Measurements from ENCODE around the gene ANKRD31.

ANKRD31 gene

DNA sequence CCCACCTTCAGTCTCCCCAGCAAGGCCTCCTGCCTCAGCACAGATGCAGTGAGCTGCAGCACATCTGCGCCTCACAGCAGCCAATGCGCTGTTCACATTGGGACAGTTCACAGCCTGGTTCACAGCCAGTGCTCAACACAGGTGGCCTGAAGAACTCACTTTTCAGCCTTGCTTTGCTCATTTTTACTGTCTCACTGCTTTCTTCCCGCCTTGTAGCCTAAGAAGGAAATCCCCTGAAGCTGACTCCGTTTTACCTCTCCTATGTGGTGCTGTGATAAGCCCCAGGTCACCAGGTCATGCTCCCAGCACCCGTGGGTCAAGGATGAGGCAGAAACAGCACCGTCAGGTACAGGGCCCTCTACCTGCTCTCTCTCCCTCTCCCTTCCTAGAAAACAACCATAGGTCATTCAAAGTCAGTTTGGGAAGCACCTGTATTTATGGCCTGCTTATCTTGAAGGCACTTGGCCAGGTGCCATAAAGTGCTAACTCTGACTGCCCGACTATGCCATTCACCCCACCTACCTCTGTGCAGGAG, 185.4 kb downstream of the ANKRD31 start:
- TF ChIP-seq, protein P1, sequence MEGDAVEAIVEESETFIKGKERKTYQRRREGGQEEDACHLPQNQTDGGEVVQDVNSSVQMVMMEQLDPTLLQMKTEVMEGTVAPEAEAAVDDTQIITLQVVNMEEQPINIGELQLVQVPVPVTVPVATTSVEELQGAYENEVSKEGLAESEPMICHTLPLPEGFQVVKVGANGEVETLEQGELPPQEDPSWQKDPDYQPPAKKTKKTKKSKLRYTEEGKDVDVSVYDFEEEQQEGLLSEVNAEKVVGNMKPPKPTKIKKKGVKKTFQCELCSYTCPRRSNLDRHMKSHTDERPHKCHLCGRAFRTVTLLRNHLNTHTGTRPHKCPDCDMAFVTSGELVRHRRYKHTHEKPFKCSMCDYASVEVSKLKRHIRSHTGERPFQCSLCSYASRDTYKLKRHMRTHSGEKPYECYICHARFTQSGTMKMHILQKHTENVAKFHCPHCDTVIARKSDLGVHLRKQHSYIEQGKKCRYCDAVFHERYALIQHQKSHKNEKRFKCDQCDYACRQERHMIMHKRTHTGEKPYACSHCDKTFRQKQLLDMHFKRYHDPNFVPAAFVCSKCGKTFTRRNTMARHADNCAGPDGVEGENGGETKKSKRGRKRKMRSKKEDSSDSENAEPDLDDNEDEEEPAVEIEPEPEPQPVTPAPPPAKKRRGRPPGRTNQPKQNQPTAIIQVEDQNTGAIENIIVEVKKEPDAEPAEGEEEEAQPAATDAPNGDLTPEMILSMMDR (IDR thresholded peaks at IDR 0.05): no peak
- Histone ChIP-seq H3K4me3 (peak overlapping the region; percentile 79 to 95), H3K4me1 (peaks cover 0 to 56% (median 21%) of the 10 kb centered on the region in 4 donors), H3K9me3 (no peaks in the 10 kb centered on the region), H3K36me3 (peaks cover 0 to under 1% (median 0%) of the 10 kb centered on the region in 3 donors), H3K27me3 (no peaks in the 10 kb centered on the region), H3K27ac (peak overlapping the region; percentile 5 to 93)
- DNase-seq: no peak
- intact Hi-C loops (cut with DNase I; ENCODE audit: low total_unique reads): loop anchor here (5.0 to 10.0 kb wide), 3 partner anchors 184 to 461 kb away; partner anchors contain the start of genes ANKRD31, CERT1, HMGCR and POLK

DNA sequence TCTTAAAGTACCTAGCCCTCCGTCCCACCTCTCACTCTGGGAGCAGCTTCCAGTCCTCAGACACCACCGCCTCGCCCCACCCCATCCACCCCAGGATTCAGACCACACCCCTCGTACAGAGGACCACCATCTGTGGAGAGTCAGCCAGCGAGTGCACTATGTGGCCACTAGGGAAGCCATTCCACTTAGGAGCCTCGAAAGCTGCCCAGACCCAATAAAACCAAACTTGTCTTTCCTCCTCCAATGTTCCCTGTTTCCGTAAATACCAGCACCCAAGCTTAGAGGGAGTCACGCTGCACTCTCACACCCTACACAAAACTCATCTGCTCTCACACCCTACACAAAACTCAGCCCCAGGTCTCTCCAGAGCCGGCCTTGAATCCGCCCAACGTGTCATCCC, 186.3 kb downstream of the ANKRD31 start:
- H3K27ac ChIP-seq: peak overlapping the region in 1 of 2 donors; percentile 93
- H3K4me3 ChIP-seq: no peak overlapping the region
- TF ChIP-seq, protein P1 (IDR thresholded peaks at IDR 0.05): peak in 1 of 2 experiments; percentile 7
- DNase-seq: no peak
- H3K27me3 ChIP-seq: no peaks in the 10 kb centered on the region
- H3K9me3 ChIP-seq: no peaks in the 10 kb centered on the region
- H3K36me3 ChIP-seq: peaks cover 0 to 3% (median 0%) of the 10 kb centered on the region in 3 donors
- peaks cover 0 to 59% (median 21%) of the 10 kb centered on the region in 4 donors for H3K4me1 ChIP-seq
- intact Hi-C loops (cut with DNase I; ENCODE audit: low total_unique reads): loop anchor here (5.0 to 10.0 kb wide), 3 partner anchors 184 to 462 kb away; partner anchors contain the start of genes ANKRD31, CERT1, HMGCR and POLK

DNA sequence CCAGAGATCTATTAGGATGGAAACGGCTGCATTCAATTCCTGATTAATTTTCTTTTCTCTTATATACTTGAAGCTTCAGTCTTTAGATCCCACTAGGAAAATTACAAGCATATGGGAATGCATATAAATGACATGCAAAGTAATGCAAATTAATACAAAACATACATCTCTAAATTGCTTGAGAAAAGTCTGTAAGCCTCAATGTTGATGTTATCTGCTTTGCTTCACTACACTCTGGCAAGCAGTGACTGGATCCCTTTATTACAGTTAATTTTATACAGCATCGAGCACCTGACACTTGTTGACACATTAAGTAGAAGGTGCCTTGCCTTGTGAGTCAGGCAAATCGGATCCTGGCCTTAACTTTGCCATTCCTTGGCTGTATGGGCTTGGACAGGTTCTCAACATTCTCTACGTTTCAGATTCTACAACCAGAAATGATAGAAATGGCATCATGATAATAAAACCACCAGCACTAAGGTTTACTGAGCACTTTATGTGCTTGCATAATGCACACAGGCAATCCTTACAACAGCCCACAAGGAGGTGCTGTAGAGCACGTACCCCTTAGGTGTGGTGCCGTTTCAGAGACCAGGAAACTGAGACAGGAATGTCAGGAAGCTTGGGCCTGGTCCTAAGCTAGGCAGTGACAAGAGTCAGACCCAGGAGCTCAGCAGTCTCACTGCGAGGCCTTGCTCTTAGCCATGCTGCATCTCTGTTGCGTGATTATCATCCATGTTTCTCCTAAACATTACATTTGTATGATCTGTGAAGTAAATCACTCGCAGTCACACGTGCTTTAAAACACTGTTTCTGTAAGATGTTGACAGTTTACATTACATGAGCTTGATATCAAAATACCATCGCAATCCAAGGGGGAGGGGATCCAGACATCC, 187.0 kb downstream of the ANKRD31 start:
- TF ChIP-seq, protein P1 (IDR thresholded peaks at IDR 0.05): peak; percentile 40 to 53
- peaks cover 0 to 54% (median 20%) of the 10 kb centered on the region in 4 donors for H3K4me1 ChIP-seq
- no peak overlapping the region for H3K4me3 ChIP-seq
- no peaks in the 10 kb centered on the region for H3K27me3 ChIP-seq
- intact Hi-C loops (cut with DNase I; ENCODE audit: low total_unique reads): loop anchor here (5.0 to 10.0 kb wide), 3 partner anchors 185 to 463 kb away; partner anchors contain the start of genes ANKRD31, CERT1, HMGCR and POLK
- peak in 1 of 2 donors; percentile 41 for DNase-seq
- peak overlapping the region in 1 of 2 donors; percentile 93 for H3K27ac ChIP-seq
- H3K36me3 ChIP-seq: peaks cover 0 to 3% (median 0%) of the 10 kb centered on the region in 3 donors
- no peaks in the 10 kb centered on the region for H3K9me3 ChIP-seq

DNA sequence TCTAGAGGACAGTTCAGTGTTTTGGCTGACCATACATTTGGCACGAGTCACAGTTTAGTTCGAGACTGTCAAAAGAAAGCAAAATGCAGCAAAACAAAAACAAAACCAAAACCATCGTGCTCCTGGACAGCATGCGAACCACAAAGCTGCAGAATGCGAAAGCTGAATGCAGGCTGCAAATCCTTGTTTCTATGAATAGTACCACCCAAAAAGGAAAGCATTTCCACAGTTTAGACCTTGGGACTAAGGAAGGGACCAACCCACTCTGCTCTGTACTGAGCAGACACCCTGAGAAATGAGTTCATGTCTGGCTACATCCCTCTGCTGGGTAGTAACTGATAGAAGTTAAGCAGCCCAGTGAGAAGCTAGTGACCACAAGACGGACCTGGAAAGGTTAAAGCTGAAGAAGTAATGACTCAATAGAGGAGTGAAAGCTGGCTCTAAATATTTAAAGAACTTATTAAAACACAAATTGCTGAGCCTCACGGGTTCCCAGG, 188.2 kb downstream of the ANKRD31 start:
- Histone ChIP-seq H3K4me3 (peak overlapping the region; percentile 36 to 41), H3K36me3 (peaks cover 0 to 3% (median 0%) of the 10 kb centered on the region in 3 donors), H3K27me3 (no peaks in the 10 kb centered on the region), H3K9me3 (no peaks in the 10 kb centered on the region), H3K4me1 (peaks cover 0 to 48% (median 19%) of the 10 kb centered on the region in 4 donors), H3K27ac (peak overlapping the region; percentile 39 to 93)
- intact Hi-C loops (cut with DNase I; ENCODE audit: low total_unique reads): no loop called here
- no peak for DNase-seq
- TF ChIP-seq, protein P1 (IDR thresholded peaks at IDR 0.05): no peak

DNA sequence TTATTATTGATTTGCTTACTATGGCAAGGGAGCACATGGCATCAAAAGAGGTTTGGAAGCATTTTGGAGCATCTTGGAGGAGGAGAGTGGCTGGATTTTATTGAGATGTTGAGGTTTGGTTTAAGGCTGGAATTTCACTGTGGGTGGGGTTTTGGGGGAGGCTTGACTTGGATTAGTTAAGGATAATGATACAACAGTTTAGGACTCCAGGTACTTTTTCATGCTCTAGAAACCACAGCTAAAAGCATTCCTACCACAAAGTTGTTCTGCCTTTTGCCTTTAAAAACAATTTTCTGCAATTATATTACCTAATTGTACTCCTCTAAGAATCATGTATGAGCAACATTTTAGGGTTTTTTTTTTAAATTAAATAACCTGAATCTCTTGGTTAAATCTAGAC, 189.3 kb downstream of the ANKRD31 start:
- Histone ChIP-seq H3K27me3 (no peaks in the 10 kb centered on the region), H3K9me3 (no peaks in the 10 kb centered on the region), H3K4me3 (no peak overlapping the region), H3K36me3 (peaks cover 0 to 3% (median 0%) of the 10 kb centered on the region in 3 donors), H3K27ac (peak overlapping the region in 1 of 2 donors; percentile 93), H3K4me1 (peaks cover 0 to 51% (median 19%) of the 10 kb centered on the region in 4 donors)
- TF ChIP-seq, protein P1 (IDR thresholded peaks at IDR 0.05): no peak
- DNase-seq: no peak
- intact Hi-C loops (cut with DNase I; ENCODE audit: low total_unique reads): no loop called here
